Measurements from ENCODE around the gene TBXAS1.

The TBXAS1 gene

GRCh38 chr7:140041659-140042385 lies 212.8 kb downstream of the TBXAS1 start:
- TF ChIP-seq CTCF (IDR thresholded peaks at IDR 0.05; ENCODE audit: extremely low read depth, missing control alignments), result no peak
- no peak for DNase-seq (ENCODE audit: low spot score)

GRCh38 chr7:140042386-140042670 lies 213.3 kb downstream of the TBXAS1 start:
- DNase-seq (ENCODE audit: low spot score), result no peak
- TF ChIP-seq CTCF (IDR thresholded peaks at IDR 0.05; ENCODE audit: extremely low read depth, missing control alignments), result no peak

DNA sequence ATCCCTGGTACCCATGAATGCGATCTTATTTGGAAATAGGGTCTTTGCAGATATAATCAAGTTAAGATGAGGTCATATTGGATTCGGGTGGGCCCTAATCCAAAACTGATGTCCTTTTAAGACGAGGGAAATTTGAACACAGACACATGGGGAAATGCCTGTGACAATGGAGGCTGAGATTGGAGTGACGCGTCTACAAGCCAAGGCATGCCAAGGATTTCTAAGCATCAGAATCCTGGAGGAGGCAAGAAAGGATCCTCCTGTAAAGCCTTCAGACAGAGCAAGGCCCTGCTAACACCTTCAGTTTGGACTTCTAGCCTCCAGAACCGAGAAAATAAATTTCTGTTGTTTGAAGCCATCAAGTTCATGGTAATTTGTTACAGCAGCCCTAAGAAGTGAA lies 215.2 kb downstream of the TBXAS1 start:
- DNase-seq (ENCODE audit: low spot score), result no peak
- TF ChIP-seq CTCF (IDR thresholded peaks at IDR 0.05; ENCODE audit: extremely low read depth, missing control alignments), result no peak

DNA sequence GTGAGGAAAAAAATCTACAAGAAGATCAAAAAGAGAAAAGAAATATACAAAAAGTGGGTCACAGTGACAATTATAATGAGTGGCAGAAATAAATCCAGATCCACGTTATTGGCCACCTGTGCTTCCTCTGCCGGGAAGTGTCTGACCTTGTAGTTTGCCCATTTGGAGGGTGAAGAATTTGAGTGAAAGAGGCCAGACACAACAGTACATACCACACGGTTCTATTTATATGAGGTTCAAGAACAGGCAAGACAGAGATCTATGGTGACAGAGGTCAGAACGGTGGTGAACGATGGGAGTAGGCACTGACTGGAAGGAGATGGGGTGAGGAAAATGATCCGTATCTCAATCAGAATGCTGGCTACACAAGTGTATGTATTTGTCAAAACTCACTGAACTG lies 216.6 kb downstream of the TBXAS1 start:
- DNase-seq (ENCODE audit: low spot score), result no peak
- TF ChIP-seq CTCF (IDR thresholded peaks at IDR 0.05; ENCODE audit: extremely low read depth, missing control alignments), result no peak

DNA sequence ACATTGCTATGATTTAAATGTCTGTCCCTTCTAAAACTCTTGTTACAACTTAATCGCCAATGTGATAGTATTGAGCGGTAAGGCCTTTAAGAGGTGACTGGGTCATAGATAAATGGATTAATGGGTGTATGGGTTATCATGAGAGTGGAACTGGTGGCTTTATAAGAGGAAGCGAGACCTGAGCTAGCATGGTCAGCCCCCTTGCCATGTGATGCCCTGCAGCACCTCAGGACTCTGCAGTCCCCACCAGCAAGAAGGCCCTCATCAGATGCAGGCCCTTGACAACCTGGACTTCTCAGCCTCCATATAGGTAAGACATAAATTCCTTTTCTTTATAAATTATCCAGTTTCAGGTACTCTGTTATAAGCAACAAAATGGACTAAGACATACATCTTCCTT lies 218.1 kb downstream of the TBXAS1 start:
- DNase-seq (ENCODE audit: low spot score), result no peak
- no peak for TF ChIP-seq CTCF (IDR thresholded peaks at IDR 0.05; ENCODE audit: extremely low read depth, missing control alignments)

GRCh38 chr7:140048138-140048537 lies 219.1 kb downstream of the TBXAS1 start:
- no peak for TF ChIP-seq CTCF (IDR thresholded peaks at IDR 0.05; ENCODE audit: extremely low read depth, missing control alignments)
- no peak for DNase-seq (ENCODE audit: low spot score)

- no peak for DNase-seq (ENCODE audit: low spot score)
- no peak for TF ChIP-seq CTCF (IDR thresholded peaks at IDR 0.05; ENCODE audit: extremely low read depth, missing control alignments)
Measured at GRCh38 chr7:140048989-140049338, 219.9 kb downstream of the TBXAS1 start.
